ENCODE measurements around the gene QSOX1.

The QSOX1 gene

DNA sequence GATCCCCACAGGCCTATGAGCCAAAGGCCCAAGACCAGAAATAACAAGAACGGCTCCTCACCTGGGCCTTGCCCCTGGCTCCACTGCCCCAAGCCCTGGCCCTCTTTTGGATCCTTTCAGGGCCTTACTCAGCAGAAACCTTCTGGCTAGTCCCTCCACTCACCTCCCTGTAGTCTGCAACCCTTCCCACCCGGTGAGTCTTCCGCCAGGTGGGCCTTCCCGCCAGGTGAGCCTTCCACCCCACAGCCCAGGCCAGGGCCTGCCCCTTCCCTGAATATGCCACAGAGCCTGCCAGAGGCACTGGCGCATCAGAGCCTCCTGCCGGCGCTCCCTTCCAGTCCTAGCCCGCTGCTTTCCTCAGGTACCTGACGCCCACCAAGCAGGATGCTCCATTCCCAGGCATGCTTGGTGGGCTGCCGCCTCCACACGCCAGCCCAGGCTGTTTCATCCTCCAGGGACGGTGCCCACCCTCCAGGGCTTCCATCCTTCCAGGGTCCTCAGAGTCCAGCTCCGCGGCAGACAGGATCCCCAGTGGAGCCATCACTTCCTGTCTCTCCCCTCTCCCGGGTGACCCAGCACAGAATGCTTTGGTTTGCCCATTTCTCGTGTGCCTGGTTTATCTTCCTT is 96.3 kb downstream of the QSOX1 start:
- no peak for DNase-seq (ENCODE audit: low read depth)

DNA sequence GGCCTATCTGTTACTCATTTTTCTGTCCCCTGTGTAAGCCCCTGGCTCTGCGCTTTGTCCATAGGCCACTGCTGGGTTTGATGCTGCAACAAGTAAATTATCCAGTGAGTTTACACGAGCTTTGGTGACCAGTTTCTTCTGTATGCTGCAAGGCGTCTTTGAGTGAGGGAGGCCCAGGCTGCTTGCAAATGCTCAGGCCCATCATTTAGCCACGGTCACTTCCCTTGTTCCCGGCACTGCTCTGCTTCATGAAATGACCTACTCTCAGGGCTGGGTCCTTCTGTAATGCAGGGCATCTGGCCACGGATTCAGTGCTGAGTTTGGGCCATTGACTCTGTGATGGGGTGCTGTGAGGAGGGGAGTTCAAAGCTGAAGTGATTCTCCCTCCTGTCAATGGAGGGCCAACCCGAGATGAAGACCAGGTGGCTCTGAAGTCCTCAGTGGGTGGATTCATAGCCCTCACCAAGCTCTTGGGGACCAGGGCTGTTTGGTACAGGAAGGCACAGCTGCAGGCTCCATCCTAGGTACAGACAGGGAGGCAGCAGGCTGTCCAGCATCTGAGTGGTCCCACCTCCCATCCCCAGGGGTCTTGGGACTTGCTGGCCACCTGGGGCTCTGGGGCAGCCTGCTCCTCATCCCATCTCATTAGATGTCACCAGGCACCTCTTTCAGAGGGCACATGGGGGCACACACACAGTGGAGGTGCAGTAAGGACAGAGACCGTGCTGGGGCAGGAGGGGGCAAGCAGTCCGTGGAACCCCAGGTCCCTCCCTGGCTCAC is 97.0 kb downstream of the QSOX1 start:
- no peak for DNase-seq (ENCODE audit: low read depth)

DNA sequence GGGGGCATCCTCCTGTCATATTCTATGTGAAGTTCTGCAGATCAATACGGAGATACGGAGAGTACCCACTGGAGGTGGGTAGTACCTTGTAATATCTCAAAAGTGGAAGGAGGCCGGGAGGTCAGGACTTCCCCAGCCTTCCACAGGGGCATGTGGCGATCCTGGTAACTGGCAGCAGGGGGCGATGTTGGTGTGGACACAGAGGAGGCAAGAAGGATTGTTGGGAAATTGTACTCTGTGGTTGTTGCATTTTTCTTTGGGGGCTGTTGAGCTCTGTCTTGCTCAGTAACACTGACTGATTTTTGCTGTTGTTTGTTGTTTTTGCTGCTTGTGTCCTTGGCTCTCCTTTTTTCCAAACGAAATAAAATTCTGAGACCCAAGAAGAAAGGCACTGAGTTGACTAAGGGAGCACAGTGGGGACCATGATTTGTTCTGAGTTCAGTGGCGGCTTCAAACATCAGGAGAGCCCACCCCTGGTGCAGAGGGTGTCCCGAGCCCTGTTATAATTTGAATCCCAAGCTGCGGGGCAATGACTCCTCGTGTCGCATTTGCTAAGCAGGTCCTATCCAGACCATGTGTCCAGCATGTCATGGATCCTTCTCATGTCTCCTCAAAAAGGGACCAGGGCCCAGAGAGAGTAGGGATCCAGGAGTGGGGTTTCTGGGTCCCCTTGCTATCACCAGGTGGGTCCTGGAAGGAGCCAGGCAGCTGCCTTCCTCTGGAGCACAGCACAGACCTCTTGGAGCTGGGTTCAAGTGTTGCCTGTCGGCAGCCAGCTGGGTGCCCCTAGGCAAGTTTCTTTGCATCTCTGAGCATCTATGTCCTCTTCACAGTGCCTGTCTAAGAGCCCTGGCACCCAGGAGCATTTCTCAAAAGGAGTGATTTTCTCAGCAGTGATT is 98.2 kb downstream of the QSOX1 start:
- DNase-seq (ENCODE audit: low read depth): peak; percentile 37
